ENCODE data around the gene SERPIND1.

The SERPIND1 gene

DNA sequence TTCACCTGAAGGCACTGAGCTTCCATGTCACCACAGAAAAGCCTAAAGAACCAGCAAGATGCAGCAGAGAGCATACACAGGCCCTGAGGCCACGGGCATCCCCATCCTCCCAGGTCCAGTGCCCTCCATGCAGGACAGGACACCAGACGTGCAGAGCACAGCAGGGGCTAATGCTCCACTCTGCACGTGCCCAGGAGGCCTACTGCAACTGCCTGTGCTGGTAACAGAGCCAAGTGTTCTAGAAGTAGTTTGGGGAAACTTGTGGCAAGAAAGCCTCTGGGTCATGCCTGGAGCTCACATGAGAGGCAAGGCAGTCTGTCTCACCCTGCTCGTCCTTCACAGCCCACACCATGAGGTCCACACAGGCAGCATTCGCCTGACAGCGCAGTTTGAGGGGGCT is 30.7 kb downstream of the SERPIND1 start:
- TF ChIP-seq, protein P1, sequence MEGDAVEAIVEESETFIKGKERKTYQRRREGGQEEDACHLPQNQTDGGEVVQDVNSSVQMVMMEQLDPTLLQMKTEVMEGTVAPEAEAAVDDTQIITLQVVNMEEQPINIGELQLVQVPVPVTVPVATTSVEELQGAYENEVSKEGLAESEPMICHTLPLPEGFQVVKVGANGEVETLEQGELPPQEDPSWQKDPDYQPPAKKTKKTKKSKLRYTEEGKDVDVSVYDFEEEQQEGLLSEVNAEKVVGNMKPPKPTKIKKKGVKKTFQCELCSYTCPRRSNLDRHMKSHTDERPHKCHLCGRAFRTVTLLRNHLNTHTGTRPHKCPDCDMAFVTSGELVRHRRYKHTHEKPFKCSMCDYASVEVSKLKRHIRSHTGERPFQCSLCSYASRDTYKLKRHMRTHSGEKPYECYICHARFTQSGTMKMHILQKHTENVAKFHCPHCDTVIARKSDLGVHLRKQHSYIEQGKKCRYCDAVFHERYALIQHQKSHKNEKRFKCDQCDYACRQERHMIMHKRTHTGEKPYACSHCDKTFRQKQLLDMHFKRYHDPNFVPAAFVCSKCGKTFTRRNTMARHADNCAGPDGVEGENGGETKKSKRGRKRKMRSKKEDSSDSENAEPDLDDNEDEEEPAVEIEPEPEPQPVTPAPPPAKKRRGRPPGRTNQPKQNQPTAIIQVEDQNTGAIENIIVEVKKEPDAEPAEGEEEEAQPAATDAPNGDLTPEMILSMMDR (IDR thresholded peaks at IDR 0.05), result no peak

DNA sequence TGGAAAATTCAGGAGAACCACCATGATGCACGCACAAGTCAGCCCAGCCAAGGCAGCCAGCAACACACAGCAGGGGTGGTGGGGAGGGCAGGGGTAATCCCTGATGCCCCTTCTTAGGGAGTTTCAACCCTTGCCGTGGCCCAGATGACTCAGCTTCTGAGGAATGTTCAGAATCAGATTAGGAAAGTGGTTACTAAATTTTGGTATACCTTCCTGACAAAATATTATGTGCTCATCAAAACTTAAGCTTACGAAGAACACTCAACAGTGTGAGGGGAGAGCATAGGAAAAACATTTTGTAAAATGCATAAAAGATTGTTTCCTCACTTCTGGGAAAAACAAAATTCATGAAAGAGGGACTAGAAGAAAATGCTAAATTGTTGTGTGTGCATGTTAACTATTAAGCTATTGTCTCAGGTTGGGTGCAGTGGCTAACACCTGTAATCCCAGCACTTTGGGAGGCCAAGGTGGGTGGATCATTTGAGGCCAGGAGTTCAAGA is 32.1 kb downstream of the SERPIND1 start:
- TF ChIP-seq, protein P1 (IDR thresholded peaks at IDR 0.05), result no peak

DNA sequence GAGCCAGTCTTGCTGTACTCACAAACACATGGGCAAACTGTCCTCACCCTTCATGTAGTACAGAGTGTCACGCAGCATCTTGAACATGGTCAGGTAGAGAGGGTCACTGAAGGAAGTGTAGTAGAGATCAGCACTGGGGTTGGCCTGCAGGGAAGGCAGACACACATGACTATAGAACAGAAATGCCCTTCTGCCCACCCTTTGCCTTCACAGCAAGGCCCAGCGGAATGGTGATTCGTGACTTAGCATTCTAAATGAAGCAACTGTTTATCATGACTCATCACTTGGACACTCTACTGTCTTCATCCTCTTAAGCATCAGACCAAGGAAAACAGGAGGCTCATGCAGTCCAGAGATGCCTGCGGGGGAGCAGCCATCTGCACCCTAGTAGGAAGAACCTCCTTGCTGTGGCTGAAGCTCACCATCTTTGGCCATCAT is 33.4 kb downstream of the SERPIND1 start:
- TF ChIP-seq, protein P1 (IDR thresholded peaks at IDR 0.05), result no peak

DNA sequence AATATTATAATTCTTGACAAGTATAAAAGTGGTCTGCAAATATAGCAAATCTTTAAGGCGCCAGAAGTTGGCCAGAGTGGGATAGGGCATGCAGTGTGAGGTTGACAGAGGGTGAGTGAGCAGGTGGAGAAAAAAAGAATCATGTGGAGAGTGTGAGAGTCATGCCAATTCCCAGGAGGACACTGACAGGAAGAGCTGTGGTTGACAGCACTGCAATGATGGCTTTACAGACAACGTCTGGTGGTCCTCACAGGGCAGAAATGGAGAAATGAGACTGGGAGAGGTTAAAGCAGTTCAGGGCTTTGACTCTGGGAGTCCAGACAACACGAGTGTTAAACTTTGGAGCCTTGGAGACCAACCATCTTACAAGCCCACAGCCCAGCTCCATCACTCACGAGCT is 34.9 kb downstream of the SERPIND1 start:
- TF ChIP-seq, protein P1 (IDR thresholded peaks at IDR 0.05), result no peak

DNA sequence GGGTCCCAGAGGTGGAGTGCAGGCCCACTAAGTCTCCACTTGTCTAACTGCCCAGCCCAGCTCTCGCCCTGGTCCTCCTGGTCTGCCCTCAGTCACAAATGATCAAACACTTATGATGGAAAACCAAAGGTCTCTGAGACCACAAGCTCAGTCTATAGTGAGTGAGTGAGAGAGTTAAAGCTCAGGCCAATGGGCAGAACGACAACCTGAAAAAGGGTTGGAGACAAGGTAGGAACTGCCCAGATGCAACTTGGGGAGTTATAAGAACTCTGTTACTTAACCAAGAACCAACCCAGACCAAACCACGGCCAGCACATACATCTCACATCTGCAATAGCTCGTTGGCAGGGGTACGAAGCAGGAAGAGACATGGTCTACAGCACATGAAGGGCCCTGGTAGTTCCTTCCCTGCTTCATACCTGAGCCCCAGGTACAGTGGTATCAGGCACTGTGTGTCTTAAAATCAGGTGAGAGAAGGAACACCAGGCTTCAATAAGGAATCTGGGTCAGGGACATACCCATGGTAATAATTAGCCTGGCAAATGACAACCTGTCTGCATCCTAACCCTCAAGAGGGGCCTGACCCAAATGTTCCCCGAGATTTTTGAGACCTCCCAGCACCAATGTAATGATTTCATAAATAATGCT is 35.7 kb downstream of the SERPIND1 start:
- TF ChIP-seq, protein P1 (IDR thresholded peaks at IDR 0.05), result no peak

DNA sequence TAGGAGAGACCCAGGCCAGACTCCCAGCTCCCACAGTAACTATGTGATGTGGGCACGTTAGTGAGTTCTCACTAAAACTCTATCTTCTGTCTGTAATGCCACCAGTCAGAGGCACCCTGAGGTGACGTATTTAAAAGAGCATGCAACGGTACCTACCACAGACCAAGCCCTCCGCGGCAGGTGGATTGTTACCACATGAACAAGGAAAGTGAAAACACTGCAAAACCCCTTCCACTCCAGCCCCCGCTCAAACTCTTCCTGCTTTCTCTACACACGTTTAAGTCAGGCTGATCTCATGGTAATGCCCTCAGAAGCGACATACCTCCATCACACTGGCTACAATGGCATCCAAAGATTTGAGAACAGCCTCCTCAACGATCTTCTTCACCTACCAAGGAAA is 36.7 kb downstream of the SERPIND1 start:
- TF ChIP-seq, protein P1 (IDR thresholded peaks at IDR 0.05), result no peak

DNA sequence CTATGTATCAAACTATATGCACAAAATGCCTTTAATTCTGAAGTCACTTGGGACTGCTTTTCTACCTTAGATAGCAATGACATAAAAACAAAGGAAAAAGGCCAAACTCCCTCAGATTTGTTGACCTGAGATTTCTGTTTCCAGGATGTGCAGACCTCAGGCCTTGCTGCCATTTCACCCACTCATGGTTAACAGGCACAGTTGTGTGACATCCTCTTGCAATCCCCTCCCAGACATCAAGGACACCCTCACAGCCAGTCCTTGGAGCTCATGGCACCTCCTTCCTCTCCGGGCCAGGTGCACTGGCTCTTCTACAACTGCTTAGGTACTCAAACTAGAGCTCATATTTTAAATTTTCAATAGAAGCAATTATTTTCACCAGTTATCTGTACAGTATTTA is 37.3 kb downstream of the SERPIND1 start:
- TF ChIP-seq, protein P1 (IDR thresholded peaks at IDR 0.05), result no peak
